GM12878 (cell line): ENCODE results near the gene INKA1. TPM values are rescaled to one million over a fixed set of nuclear protein-coding genes. Genes with fewer than 3 reads are reported as not detected.
A peak's percentile ranks its signal among the peaks of the same experiment; 100 is the strongest.

Experiments
- ATAC-seq: fragments of 200-7000 bp; cut with Tn5 transposase; 3 replicates; pipeline ENCODE4 v1.9.1; 2020; ENCODE audit warnings: mild to moderate bottlenecking, moderate library complexity
- BruUV-seq: library from RNA; stranded (reverse); fragments of 400-500 nt; replicated peaks from 2 replicates; lab custom pipeline; 2021; lab: Mats Ljungman, UMichigan
- CTCF ChIA-PET: fragments of 300-600 bp; sonication (Branson Sonifier 250); formaldehyde crosslinking; extraction: SDS; loops from one replicate; lab custom pipeline; 2021; ENCODE audit warnings: inconsistent platforms; lab: Yijun Ruan, JAX
- POLR2A ChIA-PET: fragments of 350-600 bp; formaldehyde crosslinking; extraction: SDS; loops from one replicate; lab custom pipeline; 2021; ENCODE audit warnings: inconsistent platforms; lab: Charles Lee
- RAD21 ChIA-PET: fragments of 300-600 bp; sonication (Branson Sonifier 250); formaldehyde crosslinking; loops from one replicate; lab custom pipeline; 2023; ENCODE audit warnings: antibody characterized with exemption; ENCODE audit not compliant: unreplicated experiment; lab: Charles Lee
- SMC1A ChIA-PET: fragments of 300-600 bp; sonication (Branson Sonifier 250); formaldehyde crosslinking; loops from one replicate; lab custom pipeline; 2023; ENCODE audit not compliant: unreplicated experiment, uncharacterized antibody; lab: Charles Lee
- DNase-seq: peaks from one replicate; pipeline ENCODE4 v3.0.0-alpha.2; 2011; ENCODE audit warnings: low read depth, low spot score
- FAIRE-seq: peaks from 3 replicates; lab custom pipeline; 2011; peaks lifted over from hg19 to GRCh38; lab: Jason Lieb, UNC
- H2AFZ ChIP-seq: 2 replicates; pipeline ENCODE4 v1.6.0; 2011; ENCODE audit warnings: low read depth, low read length, control low read depth; ENCODE audit not compliant: control insufficient read depth
- H3K27ac ChIP-seq: 2 replicates; pipeline ENCODE4 v1.5.1; 2011; ENCODE audit warnings: control low read depth; ENCODE audit not compliant: control insufficient read depth, insufficient read depth
- H3K27me3 ChIP-seq, 2 experiments: replicated peaks in 1 of 2; 2 replicates each; pipeline versions ENCODE4 v1.6.0 to v1.6.1; 2011; ENCODE audit warnings: low read length in 1 of 2; ENCODE audit not compliant: control insufficient read depth in 2 of 2, insufficient read depth in 2 of 2
- H3K36me3 ChIP-seq, 2 experiments: 2 replicates each; pipeline ENCODE4 v1.5.1; 2011; ENCODE audit warnings: low read length in 1 of 2; ENCODE audit not compliant: control insufficient read depth in 2 of 2, insufficient read depth in 2 of 2
- H3K4me1 ChIP-seq: 2 replicates; pipeline ENCODE4 v1.6.1; 2011; ENCODE audit warnings: mild to moderate bottlenecking, low read length, moderate library complexity, mixed read lengths; ENCODE audit not compliant: control insufficient read depth, insufficient read depth
- H3K4me2 ChIP-seq: 2 replicates; pipeline ENCODE4 v1.6.0; 2011; ENCODE audit warnings: control low read depth; ENCODE audit not compliant: control insufficient read depth, insufficient read depth
- H3K4me3 ChIP-seq: fragments of 200-600 bp; sonication (generic); 2 replicates; pipeline ENCODE4 v1.5.1; 2016
- H3K79me2 ChIP-seq: 2 replicates; pipeline ENCODE4 v1.6.0; 2011; ENCODE audit warnings: low read length; ENCODE audit not compliant: control insufficient read depth, insufficient read depth
- H3K9ac ChIP-seq: 2 replicates; pipeline ENCODE4 v1.8.0; 2011; ENCODE audit warnings: low read length, control low read depth, mixed read lengths; ENCODE audit not compliant: control insufficient read depth, insufficient read depth
- H3K9me3 ChIP-seq: replicated peaks from 3 replicates; pipeline ENCODE4 v1.5.1; 2011; ENCODE audit warnings: mild to moderate bottlenecking, low read length; ENCODE audit not compliant: control insufficient read depth, insufficient read depth
- H4K20me1 ChIP-seq: 2 replicates; pipeline ENCODE4 v1.6.0; 2011; ENCODE audit not compliant: control insufficient read depth, insufficient read depth
- ASH2L ChIP-seq: fragments of 300-600, 200-600 bp; sonication (generic); IDR thresholded peaks from 2 replicates; pipeline ENCODE4 v1.6.1; 2017; ENCODE audit warnings: low read depth, mild to moderate bottlenecking, borderline replicate concordance
- ATF7 ChIP-seq: fragments of 450-650 bp; IDR thresholded peaks from 2 replicates; pipeline ENCODE4 v1.6.1; 2016; ENCODE audit warnings: low read depth, mild to moderate bottlenecking
- CBX3 ChIP-seq: fragments of 200-600 bp; sonication (generic); IDR thresholded peaks from 2 replicates; pipeline ENCODE4 v1.6.1; 2016; ENCODE audit warnings: low read depth, borderline replicate concordance
- CEBPB ChIP-seq, 2 experiments: fragments of 150-350 bp in 1 of 2; IDR thresholded peaks; 2 replicates each; pipeline ENCODE4 v1.6.1; 2012 to 2014; ENCODE audit warnings: low read depth in 2 of 2, low read length in 2 of 2, borderline replicate concordance in 1 of 2, inconsistent platforms in 1 of 2
- KLF5 ChIP-seq: fragments of 450-650 bp; IDR thresholded peaks from 2 replicates; pipeline ENCODE4 v1.6.1; 2014; ENCODE audit warnings: mild to moderate bottlenecking; ENCODE audit not compliant: partially characterized antibody
- MYC ChIP-seq: IDR thresholded peaks from 2 replicates; pipeline ENCODE4 v1.6.1; 2011; ENCODE audit warnings: mild to moderate bottlenecking, low read length, moderate library complexity, inconsistent platforms; ENCODE audit not compliant: insufficient read depth, insufficient replicate concordance, insufficient read length, severe bottlenecking
- NR2C1 ChIP-seq: fragments of 450-650 bp; IDR thresholded peaks from 2 replicates; pipeline ENCODE4 v1.6.1; 2017; ENCODE audit warnings: antibody characterized with exemption, mild to moderate bottlenecking, moderate library complexity
- POLR2AphosphoS5 ChIP-seq: IDR thresholded peaks from 2 replicates; pipeline ENCODE4 v1.6.1; 2011; ENCODE audit warnings: mild to moderate bottlenecking, low read length, inconsistent platforms
- RCOR1 ChIP-seq: conservative IDR thresholded peaks from 2 replicates; pipeline ENCODE4 v1.6.1; 2012; ENCODE audit warnings: low read depth, low read length, improper control_type of control experiment
- SMC3 ChIP-seq: IDR thresholded peaks from 2 replicates; pipeline ENCODE4 v1.6.1; 2011; ENCODE audit warnings: low read length, improper control_type of control experiment, borderline replicate concordance
- SREBF1 ChIP-seq: IDR thresholded peaks from 2 replicates; pipeline ENCODE4 v1.6.1; 2012; ENCODE audit warnings: mild to moderate bottlenecking, low read length
- STAT1 ChIP-seq: fragments of 450-650 bp; conservative IDR thresholded peaks from 2 replicates; pipeline ENCODE4 v1.6.1; 2014; ENCODE audit warnings: antibody characterized with exemption, mild to moderate bottlenecking
- TCF3 ChIP-seq: IDR thresholded peaks from 2 replicates; pipeline ENCODE4 v1.6.1; 2012; ENCODE audit warnings: low read depth, mild to moderate bottlenecking, low read length, borderline replicate concordance; ENCODE audit not compliant: insufficient read depth
- TCF7 ChIP-seq: IDR thresholded peaks from 2 replicates; pipeline ENCODE4 v1.6.1; 2014; ENCODE audit warnings: antibody characterized with exemption, borderline replicate concordance
- ZBED1 ChIP-seq: IDR thresholded peaks from 2 replicates; pipeline ENCODE4 v1.6.1; 2016; ENCODE audit warnings: borderline replicate concordance
- ZNF207 ChIP-seq: fragments of 450-650 bp; IDR thresholded peaks from 2 replicates; pipeline ENCODE4 v1.6.1; 2014; ENCODE audit warnings: antibody characterized with exemption, mild to moderate bottlenecking, borderline replicate concordance
- WGBS: methylation state at CpG from one replicate; pipeline ENCODE4 v1.1.6; 2016; ENCODE audit warnings: low lambda C conversion rate; ENCODE audit not compliant: insufficient replicate concordance, insufficient coverage; ENCODE audit errors: missing lambda C conversion rate; 5-methylcytosine and 5-hydroxymethylcytosine counted together
- in situ Hi-C: fragments of 300-500 bp; cut with MboI; formaldehyde crosslinking; loops from 9 replicates; pipeline ENCODE4 v1.14.3; 2018; ENCODE audit warnings: mixed read lengths
- intact Hi-C: fragments of 100-400 bp; cut with micrococcal nuclease; formaldehyde crosslinking; loops from one replicate; pipeline ENCODE4 v1.14.2; 2022; ENCODE audit not compliant: unreplicated experiment
- polyA plus RNA-seq, 11 experiments: library from polyadenylated mRNA; depleted of rRNA in 4 of 11; unstranded in 6 of 11; stranded (reverse) in 5 of 11; fragments of >200 nt; fragmentation: Nextera tagmentation in 4 of 11; fragmentation: Illumina TruSeq in 1 of 11; extraction: Ambion mirVana in 4 of 11; extraction: Trizol in 1 of 11; gene quantifications; 1 replicate in 1 of 11; 2 replicates in 10 of 11; pipeline versions ENCODE4 v1.2.1 to v1.2.3, GENCODE V29; 2011 to 2016; ENCODE audit warnings: inconsistent platforms in 2 of 11, missing spikeins in 2 of 11, low read depth in 1 of 11
- total RNA-seq, 4 experiments: library from RNA; depleted of rRNA in 3 of 4; stranded (reverse); fragments of >200 nt in 3 of 4; fragmentation: Illumina TruSeq in 1 of 4; extraction: Trizol in 1 of 4; gene quantifications; 2 replicates each; pipeline versions ENCODE4 v1.2.1 to v1.2.3, GENCODE V29; 2013 to 2021
- TF ChIP-seq, protein P1 (sequence below): fragments of 150-350 bp; IDR thresholded peaks from 2 replicates; pipeline ENCODE4 v1.6.1; 2016; ENCODE audit warnings: low read depth, low read length
- TF ChIP-seq, protein P2 (sequence below): fragments of 450-650 bp; formaldehyde crosslinking; IDR thresholded peaks from 2 replicates; pipeline ENCODE4 v1.4.0; 2022; ENCODE audit warnings: mild to moderate bottlenecking, moderate library complexity
- TF ChIP-seq, protein P3 (sequence below): IDR thresholded peaks from 2 replicates; pipeline ENCODE4 v1.6.1; 2011; ENCODE audit warnings: low read depth, mild to moderate bottlenecking, low read length, moderate library complexity, borderline replicate concordance; ENCODE audit errors: extremely low read depth

The INKA1 gene
- total and polyA plus RNA-seq, 10 of the 15 experiments (the other 5 are each of a cell fraction or from before 2014, with no cell fraction given) = 0.32 to 10.5 (median 4.9) TPM

DNA sequence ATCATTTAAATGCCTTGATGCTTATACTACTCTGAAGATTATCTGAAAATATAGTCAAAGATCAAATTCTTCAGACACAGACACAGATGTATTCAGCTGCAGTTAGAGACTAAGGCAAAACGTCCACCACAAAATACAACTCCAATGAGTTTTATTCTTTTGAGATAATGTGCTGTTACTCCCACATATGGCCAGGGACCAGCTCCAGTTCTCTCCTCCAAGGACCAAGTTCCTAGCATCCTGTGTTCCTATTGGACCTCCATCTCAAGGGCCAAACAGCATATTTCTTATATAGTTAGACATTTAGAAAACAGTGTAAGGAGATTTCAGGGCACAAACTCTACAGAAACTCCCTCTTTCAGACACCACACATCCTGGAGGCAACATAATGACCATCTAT is 43.8 kb upstream of the INKA1 start:
- Histone ChIP-seq H3K9me3 (no peaks in the 10 kb centered on the region), H3K4me3 (no peak overlapping the region), H3K36me3 (no peaks in the 10 kb centered on the region; a peak in 2 of 4 replicates), H3K27ac (no peak overlapping the region), H3K4me2 (no peak overlapping the region), H2AFZ (no peak overlapping the region), H3K27me3 (no peaks in the 10 kb centered on the region), H3K79me2 (no peaks in the 10 kb centered on the region; the same call in 1 of the 2 replicates), H3K9ac (no peak overlapping the region), H4K20me1 (no peaks in the 10 kb centered on the region; the same call in 1 of the 2 replicates), H3K4me1 (no peaks in the 10 kb centered on the region)
- SMC1A ChIA-PET = interaction anchor here (1.6 kb wide), 1 partner anchor 10 kb away, joined by 4 read pairs; no protein-coding TSS in a partner anchor
- RAD21 ChIA-PET = no interaction called here
- POLR2A ChIA-PET = no interaction called here
- no peak for ATAC-seq
- no peak for FAIRE-seq
- CTCF ChIA-PET = no interaction called here
- DNase-seq = no peak
- in situ Hi-C loops = no loop called here
- TSS peak; percentile 17 for BruUV-seq
- intact Hi-C loops = no loop called here
- 67% methylated on average over 1 of the region's 1 CpG for WGBS
- TF ChIP-seq SREBF1 = no peak
- TF ChIP-seq TCF3 = no peak
- TF ChIP-seq, protein P1, sequence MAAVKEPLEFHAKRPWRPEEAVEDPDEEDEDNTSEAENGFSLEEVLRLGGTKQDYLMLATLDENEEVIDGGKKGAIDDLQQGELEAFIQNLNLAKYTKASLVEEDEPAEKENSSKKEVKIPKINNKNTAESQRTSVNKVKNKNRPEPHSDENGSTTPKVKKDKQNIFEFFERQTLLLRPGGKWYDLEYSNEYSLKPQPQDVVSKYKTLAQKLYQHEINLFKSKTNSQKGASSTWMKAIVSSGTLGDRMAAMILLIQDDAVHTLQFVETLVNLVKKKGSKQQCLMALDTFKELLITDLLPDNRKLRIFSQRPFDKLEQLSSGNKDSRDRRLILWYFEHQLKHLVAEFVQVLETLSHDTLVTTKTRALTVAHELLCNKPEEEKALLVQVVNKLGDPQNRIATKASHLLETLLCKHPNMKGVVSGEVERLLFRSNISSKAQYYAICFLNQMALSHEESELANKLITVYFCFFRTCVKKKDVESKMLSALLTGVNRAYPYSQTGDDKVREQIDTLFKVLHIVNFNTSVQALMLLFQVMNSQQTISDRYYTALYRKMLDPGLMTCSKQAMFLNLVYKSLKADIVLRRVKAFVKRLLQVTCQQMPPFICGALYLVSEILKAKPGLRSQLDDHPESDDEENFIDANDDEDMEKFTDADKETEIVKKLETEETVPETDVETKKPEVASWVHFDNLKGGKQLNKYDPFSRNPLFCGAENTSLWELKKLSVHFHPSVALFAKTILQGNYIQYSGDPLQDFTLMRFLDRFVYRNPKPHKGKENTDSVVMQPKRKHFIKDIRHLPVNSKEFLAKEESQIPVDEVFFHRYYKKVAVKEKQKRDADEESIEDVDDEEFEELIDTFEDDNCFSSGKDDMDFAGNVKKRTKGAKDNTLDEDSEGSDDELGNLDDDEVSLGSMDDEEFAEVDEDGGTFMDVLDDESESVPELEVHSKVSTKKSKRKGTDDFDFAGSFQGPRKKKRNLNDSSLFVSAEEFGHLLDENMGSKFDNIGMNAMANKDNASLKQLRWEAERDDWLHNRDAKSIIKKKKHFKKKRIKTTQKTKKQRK = no peak
- TF ChIP-seq, protein P2, sequence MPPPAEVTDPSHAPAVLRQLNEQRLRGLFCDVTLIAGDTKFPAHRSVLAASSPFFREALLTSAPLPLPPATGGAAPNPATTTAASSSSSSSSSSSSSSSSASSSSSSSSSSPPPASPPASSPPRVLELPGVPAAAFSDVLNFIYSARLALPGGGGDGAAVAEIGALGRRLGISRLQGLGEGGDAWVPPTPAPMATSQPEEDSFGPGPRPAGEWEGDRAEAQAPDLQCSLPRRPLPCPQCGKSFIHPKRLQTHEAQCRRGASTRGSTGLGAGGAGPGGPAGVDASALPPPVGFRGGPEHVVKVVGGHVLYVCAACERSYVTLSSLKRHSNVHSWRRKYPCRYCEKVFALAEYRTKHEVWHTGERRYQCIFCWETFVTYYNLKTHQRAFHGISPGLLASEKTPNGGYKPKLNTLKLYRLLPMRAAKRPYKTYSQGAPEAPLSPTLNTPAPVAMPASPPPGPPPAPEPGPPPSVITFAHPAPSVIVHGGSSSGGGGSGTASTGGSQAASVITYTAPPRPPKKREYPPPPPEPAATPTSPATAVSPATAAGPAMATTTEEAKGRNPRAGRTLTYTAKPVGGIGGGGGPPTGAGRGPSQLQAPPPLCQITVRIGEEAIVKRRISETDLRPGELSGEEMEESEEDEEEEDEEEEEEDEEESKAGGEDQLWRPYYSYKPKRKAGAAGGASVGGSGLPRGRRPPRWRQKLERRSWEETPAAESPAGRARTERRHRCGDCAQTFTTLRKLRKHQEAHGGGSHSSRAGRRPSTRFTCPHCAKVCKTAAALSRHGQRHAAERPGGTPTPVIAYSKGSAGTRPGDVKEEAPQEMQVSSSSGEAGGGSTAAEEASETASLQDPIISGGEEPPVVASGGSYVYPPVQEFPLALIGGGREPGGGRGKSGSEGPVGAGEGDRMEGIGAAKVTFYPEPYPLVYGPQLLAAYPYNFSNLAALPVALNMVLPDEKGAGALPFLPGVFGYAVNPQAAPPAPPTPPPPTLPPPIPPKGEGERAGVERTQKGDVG (CRISPR knock-in tag) = no peak
- no peak for TF ChIP-seq NR2C1
- no peak for TF ChIP-seq RCOR1
- TF ChIP-seq KLF5 = no peak
- no peak for TF ChIP-seq ASH2L
- TF ChIP-seq MYC = no peak
- no peak for TF ChIP-seq TCF7
- TF ChIP-seq, protein P3, sequence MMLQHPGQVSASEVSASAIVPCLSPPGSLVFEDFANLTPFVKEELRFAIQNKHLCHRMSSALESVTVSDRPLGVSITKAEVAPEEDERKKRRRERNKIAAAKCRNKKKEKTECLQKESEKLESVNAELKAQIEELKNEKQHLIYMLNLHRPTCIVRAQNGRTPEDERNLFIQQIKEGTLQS = no peak
- TF ChIP-seq ZNF207 = no peak
- TF ChIP-seq ZBED1 = no peak
- TF ChIP-seq SMC3 = no peak
- TF ChIP-seq POLR2AphosphoS5 = no peak
- no peak for TF ChIP-seq ATF7
- TF ChIP-seq STAT1 = no peak
- no peak for TF ChIP-seq CEBPB (IDR thresholded peaks at IDR 0.05; ENCODE audit: borderline replicate concordance in 1 of 2, low read depth in 2 of 2, low read length in 2 of 2)
- TF ChIP-seq CBX3 = no peak
